HG02588 (cell line): Measurements from ENCODE around the gene MIF4GD.
"Not testable (repeated sequence)": the region's sequence is repeated elsewhere in the genome, so short reads cannot be mapped to it uniquely, and the experiment has no call there.

Experiments
- ATAC-seq: cut with Tn5 transposase; IDR thresholded peaks from one replicate; pipeline ENCODE4 v1.9.1; 2021; ENCODE audit warnings: mild to moderate bottlenecking, moderate library complexity; ENCODE audit not compliant: unreplicated experiment

Gene MIF4GD

DNA sequence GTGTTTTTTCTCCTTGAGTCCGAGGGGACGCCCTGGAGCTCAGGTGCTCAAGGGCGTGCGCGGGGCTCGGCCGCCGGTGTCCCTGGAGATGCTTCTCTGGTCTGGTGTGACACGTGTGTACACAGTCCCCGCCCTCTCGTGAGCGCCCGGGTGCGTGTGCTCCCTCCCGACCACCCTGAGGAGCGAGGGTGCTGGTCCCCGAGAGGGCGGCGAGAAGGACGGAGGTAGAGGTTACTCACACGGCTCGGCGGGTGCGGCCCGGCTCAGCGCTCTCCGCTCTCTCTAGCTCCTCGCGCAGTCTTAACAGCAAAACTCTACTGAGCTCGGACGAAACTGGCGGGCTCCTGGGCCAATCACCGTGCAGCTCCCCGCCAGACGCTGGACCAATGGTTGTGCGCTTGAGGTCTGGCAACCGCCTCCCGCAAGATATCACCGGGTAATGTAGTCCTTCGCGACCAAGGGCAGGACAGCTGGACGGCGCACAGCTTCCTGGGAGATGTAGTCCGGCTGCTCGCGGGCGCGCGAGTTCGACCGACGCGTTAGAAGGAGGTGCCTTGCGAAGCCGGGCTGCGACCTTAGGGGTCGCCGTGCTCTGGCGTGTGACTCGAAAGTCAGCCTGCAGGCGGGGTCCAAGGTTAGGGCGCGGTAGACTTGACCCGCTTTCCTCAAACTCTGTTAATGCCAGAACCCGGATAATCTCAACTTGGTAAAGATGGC, 18.2 kb upstream of the MIF4GD start, which contains the start of gene SLC25A19:
SLC25A19 (minus strand) TSS at position 319 of the 717 bp plus-strand sequence. CDS start 2,669 bp downstream, outside the sequence.
- peak; percentile 88 for ATAC-seq

DNA sequence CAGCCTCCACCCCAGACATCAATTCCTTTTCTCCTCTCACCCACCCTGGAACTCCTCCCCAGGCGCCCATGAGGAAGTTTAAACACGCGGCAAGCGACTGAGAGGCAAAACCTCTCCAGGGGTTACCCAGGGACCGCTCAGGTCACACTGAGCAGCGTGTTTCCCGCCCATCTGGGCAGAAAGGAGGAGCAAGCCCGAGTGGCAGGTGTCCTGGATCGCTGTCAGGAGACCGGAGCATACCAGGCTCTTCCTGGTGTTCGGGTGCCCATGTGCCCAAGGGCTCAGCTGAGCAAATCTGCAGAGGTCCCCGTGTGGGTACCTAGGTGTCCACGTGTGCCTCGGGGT, 17.7 kb upstream of the MIF4GD start:
- peak; percentile 15 for ATAC-seq

GRCh38 chr17:75288359-75288758, 17.3 kb upstream of the MIF4GD start:
- ATAC-seq: no peak

DNA sequence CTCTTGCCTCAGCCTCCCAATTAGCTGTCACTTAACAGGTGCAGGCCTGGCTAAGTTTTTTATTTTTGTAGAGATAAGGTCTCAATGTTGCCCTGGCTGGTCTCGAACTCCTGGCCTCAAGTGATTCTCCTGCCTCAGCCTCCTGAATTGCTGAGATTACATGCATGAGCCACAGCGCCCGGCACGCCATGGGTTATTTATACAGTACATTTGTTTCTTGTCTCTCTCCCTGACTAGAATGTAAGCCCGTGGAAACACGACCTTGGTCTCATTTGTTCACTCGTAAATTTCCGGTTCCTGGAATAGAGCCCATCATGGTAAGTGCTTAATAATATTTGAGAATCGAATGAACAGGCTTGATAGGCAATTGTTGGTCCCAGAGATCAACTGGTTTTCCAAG, 16.2 kb upstream of the MIF4GD start:
- no peak for ATAC-seq

- no peak for ATAC-seq
Measured at GRCh38 chr17:75285123-75285522, 14.1 kb upstream of the MIF4GD start.

DNA sequence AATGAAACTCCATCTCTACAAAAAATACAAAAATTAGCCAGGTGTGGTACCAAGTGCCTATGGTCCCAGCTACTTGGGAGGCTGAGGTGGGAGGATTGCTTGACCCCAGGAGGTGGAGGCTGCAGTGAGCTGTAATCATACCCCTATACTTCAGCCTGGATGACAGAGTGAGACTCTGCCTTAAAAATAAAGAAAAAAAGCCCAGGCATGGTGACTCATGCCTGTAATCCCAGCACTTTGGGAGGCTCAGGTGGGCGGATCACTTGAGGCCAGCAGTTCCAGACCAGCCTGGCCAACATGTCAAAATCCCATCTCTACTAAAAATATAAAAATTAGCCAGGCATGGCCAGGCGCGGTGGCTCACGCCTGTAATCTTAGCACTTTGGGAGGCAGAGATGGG, 9.2 kb upstream of the MIF4GD start:
- ATAC-seq: not testable (repeated sequence)

DNA sequence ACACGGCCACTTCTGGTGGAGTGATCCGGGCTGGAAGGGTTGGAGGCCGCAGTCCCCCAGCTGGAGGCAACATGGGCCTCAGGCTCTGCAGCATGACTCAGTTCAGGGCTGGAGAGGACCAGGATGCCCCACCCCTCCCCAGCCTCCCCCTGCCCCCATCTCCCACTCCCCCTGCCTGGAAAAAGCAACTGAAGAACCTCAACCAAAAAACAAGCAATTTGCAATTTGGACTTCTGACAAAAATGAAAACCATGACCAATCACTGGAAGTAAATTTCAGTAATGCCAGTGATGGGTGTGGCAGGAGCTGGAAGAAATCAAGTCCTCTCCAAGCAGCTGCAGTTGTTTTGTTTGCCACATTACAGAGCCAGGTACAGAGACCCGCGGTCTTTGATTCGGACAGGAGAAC, 6.6 kb upstream of the MIF4GD start:
- ATAC-seq: no peak

GRCh38 chr17:75273977-75274708, 3.1 kb upstream of the MIF4GD start:
- no peak for ATAC-seq

DNA sequence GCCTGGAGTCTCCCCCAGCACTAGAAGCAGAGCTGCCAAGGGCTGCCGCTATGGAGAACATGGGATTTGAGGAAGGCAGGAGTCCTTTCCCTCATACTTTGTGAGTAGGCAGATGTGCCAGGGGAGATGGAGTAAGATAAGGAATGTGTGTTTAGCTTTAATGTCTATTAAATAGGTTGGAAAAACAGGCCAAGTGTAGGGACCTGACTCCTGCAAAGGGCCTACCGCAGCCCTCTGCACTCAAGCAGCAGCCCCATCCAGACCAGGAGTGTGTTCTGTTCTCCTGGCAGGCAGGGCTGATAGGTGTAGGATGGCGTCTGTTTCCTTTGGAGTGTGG, 1.8 kb upstream of the MIF4GD start:
- no peak for ATAC-seq

- no peak for ATAC-seq
Measured at GRCh38 chr17:75271955-75272847, 1.2 kb upstream of the MIF4GD start.

DNA sequence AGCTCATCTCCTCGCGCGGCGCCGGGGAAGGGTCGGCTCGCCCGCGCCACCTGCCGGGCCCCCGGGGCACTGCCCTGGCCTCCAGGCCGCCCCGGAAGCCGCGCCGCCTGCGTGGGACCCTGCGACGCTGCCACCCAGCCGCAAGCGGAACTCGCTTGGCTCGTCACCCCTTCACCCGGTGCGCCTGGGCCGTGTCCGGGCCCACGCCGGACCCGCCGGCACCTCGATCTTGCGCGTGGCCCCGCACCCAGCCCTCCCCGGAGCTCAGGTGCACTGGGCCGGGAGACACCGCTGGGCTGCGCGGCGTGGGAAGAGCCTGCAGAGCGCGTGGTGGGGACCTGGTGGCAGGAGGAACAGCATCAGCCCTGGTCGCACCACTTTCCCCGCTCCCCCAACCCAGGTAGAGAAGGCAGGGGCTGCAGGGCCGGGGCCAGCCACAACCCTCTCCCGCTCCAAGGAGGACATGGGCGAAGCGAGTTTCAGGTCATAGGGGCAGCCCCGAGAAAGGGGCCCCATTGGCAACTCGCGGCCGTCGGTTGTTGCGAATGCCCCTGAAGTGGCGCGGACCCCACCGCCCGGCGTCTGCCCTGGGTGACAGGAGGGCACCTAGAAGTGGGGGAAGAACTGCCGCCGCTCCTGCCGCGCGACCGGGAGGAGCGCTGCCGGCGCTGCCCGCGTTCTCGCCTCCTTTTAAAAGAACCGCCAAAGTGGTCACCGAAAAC, 363 bp upstream of the MIF4GD start:
- peak; percentile 70 for ATAC-seq

GRCh38 chr17:75270218-75270965, 639 bp downstream of the MIF4GD start:
- ATAC-seq: peak; percentile 35

GRCh38 chr17:75269844-75270217, 1.2 kb downstream of the MIF4GD start:
- no peak for ATAC-seq

DNA sequence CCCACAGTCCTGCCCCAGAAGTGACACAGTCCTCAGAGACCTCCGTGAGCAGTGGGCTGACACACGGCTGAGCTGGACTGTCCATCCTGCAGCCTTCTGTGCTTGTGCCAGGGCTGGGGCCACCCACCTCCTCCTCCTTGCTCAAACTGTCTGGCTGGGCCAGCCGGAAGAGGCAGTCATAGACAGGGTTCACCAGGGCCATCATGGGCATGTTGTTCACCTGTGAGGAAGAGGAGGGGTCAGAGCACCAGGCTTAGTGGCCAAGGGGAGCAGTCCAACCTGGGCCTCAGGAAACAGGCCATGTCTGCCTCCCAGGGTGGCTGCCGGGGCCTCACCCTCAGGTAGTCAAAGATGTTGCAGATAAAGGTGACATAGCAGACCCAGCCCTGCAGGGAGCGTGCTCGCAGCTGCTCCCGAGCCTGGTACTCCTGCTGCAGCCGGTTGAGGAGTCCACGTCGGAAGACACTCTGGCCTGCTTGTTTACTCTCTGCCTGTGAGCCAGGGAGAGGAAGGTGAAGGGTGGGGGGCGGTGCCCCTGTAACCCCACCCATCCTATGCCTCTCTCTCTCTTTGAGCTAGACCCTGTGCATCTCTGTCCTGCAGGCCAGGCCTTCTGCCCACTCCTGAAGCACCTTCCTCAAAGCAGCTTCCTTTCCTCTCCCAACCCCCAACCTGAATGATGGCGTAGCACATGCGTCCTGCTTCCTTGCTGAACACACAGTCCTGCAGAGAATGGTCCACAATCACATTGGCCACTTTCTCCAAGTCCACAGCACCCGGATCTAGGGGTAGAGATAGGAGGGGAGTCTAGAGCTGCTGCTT, 3.4 kb downstream of the MIF4GD start:
- no peak for ATAC-seq

DNA sequence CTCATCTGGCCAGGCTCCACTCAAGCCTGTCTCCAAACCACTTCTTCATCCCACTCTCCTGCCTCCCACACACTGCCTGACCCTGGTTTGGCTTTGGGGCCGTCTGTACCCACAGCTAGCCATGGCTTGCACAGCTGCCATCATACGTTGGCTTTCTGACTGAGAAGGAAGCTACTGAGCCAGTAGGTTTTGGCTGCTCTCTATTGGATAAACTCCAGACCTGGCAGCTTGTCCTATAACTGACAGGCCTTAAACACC, 3.9 kb downstream of the MIF4GD start:
- no peak for ATAC-seq

DNA sequence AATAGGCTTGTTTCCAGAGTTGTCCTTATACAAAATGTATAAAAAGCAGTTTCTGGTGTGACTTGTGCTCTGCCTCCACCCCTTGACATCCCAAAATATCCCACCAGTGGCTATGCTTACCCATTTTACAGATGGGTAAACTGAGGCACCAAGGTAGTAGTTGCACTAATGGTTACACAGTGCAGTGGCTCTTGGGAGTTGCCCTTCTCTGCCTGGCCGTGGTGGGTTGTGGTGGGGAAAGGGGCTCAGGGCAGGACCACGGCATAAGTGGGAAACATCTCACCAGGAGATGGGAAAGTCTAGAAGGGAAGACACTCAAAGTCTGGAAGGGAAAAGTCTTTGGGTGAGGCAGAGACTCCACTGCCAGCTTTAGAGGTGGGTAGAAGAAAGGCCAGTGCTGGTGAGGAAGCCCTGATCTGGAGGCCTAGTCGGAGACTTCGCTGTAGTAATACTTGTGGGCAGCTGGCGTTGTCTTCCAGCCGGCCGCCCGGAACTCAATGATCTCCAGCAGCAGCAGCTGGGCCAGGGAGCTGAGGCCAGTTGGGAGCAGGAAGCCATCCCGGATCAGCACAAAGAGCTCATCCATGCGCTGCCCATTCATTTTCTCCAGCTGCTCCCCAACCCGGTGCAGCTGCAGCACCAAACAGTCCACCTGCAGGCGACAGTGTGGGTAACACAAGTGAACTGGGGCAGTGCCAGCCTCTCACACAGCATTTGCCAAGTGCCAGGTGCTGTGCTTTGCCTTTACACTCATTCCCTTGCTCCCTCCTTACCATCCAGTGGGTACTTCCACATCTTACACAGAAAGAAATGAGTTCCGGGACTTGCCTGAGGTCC, 4.5 kb downstream of the MIF4GD start:
- no peak for ATAC-seq

DNA sequence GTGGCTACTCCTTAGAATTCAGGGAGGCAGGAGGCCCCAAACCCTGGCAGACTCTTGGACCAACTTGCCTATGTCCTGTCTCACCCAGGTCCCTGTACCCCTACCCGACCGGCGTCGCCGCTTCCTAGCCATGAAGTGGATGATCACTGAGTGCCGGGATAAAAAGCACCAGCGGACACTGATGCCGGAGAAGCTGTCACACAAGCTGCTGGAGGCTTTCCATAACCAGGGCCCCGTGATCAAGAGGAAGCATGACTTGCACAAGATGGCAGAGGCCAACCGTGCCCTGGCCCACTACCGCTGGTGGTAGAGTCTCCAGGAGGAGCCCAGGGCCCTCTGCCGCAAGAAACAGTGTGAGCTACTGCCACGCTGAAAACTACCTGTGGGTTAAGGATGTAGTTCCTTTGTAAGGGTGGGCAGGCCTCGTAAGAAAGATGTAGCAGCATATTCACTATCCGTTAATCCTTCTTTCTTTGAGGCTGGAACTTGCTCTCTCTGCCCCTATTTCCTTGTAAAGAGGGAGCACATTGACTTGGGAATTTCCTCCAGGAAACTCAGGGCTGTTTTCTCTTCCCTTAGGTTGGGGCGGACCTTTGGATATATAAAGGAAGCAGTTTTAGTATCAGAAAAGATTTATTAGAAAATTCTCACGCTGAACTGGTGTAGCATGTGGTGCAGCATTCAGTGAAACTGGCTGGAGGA, 5.3 kb downstream of the MIF4GD start:
- ATAC-seq: no peak

GRCh38 chr17:75263055-75263454, 8.0 kb downstream of the MIF4GD start:
- no peak for ATAC-seq
